IMR-90 (cell line): ENCODE results near the gene PCDHGB5. TPM values are rescaled to one million over a fixed set of nuclear protein-coding genes. Genes with fewer than 3 reads are reported as not detected.

Experiments
- ATAC-seq: fragments of 200-7000 bp; cut with Tn5 transposase; 2 replicates; pipeline ENCODE4 v1.9.1; 2020; ENCODE audit warnings: low read depth, mild to moderate bottlenecking, moderate library complexity
- BruUV-seq: library from RNA; stranded (reverse); fragments of 400-500 nt; replicated peaks from 2 replicates; lab custom pipeline; 2021; lab: Mats Ljungman, UMichigan
- CTCF ChIA-PET: fragments of 300-600 bp; formaldehyde crosslinking; extraction: SDS; loops from one replicate; lab custom pipeline; 2021; ENCODE audit warnings: antibody characterized with exemption; lab: Yijun Ruan, JAX
- POLR2A ChIA-PET: fragments of 300-600 bp; sonication (Branson Sonifier 250); formaldehyde crosslinking; loops from one replicate; lab custom pipeline; 2022; ENCODE audit warnings: antibody characterized with exemption; ENCODE audit not compliant: unreplicated experiment; lab: Charles Lee
- DNase-seq: peaks from one replicate; pipeline ENCODE4 v3.0.0; 2013
- H2AFZ ChIP-seq: replicated peaks from 2 replicates; pipeline ENCODE3; 2013; ENCODE audit warnings: low read length, mild to moderate bottlenecking; ENCODE audit not compliant: poor library complexity
- H2AK5ac ChIP-seq: 2 replicates; pipeline ENCODE4 v1.6.1; 2013; ENCODE audit warnings: low read depth, low read length, inconsistent platforms
- H2AK9ac ChIP-seq: replicated peaks from 2 replicates; pipeline ENCODE3; 2013; ENCODE audit warnings: mild to moderate bottlenecking, low read depth, low read length, moderate library complexity; ENCODE audit not compliant: poor library complexity
- H2BK120ac ChIP-seq: 2 replicates; pipeline ENCODE4 v1.6.1; 2013; ENCODE audit warnings: low read depth, low read length, inconsistent platforms
- H2BK15ac ChIP-seq: 3 replicates; pipeline ENCODE4 v1.6.1; 2013; ENCODE audit warnings: low read depth, low read length, inconsistent platforms
- H2BK20ac ChIP-seq: 2 replicates; pipeline ENCODE4 v1.6.1; 2013; ENCODE audit warnings: low read depth, mild to moderate bottlenecking, inconsistent platforms, low read length, moderate library complexity
- H2BK5ac ChIP-seq: 2 replicates; pipeline ENCODE4 v1.6.1; 2013; ENCODE audit warnings: mild to moderate bottlenecking, low read depth, low read length, inconsistent platforms; ENCODE audit not compliant: poor library complexity, severe bottlenecking
- H3K14ac ChIP-seq: replicated peaks from 2 replicates; pipeline ENCODE4 v1.6.1; 2013; ENCODE audit warnings: low read depth, low read length, inconsistent platforms
- H3K18ac ChIP-seq: 2 replicates; pipeline ENCODE4 v1.6.1; 2013; ENCODE audit warnings: low read depth, low read length, control low read depth
- H3K23ac ChIP-seq: 2 replicates; pipeline ENCODE4 v1.6.1; 2013; ENCODE audit warnings: low read depth, low read length, inconsistent platforms
- H3K27ac ChIP-seq: 2 replicates; pipeline ENCODE4 v1.5.1; 2013; ENCODE audit warnings: mild to moderate bottlenecking, control low read depth, low read length; ENCODE audit not compliant: insufficient read depth
- H3K27me3 ChIP-seq: 2 replicates; pipeline ENCODE4 v1.6.1; 2013; ENCODE audit warnings: low read length; ENCODE audit not compliant: control insufficient read depth, insufficient read depth
- H3K36me3 ChIP-seq: 2 replicates; pipeline ENCODE4 v1.6.1; 2013; ENCODE audit warnings: low read length, mixed read lengths; ENCODE audit not compliant: control insufficient read depth, insufficient read depth
- H3K4ac ChIP-seq: 2 replicates; pipeline ENCODE4 v1.6.1; 2013; ENCODE audit warnings: low read depth, low read length, inconsistent platforms
- H3K4me1 ChIP-seq: 2 replicates; pipeline ENCODE4 v1.6.1; 2013; ENCODE audit warnings: low read length, mixed read lengths; ENCODE audit not compliant: control insufficient read depth, insufficient read depth
- H3K4me2 ChIP-seq: 2 replicates; pipeline ENCODE4 v1.6.1; 2013; ENCODE audit warnings: low read depth, mild to moderate bottlenecking, control low read depth, low read length, moderate library complexity
- H3K4me3 ChIP-seq: 2 replicates; pipeline ENCODE4 v1.5.1; 2013; ENCODE audit warnings: low read depth, mild to moderate bottlenecking, control low read depth, low read length, moderate library complexity; ENCODE audit not compliant: insufficient read depth
- H3K56ac ChIP-seq: 2 replicates; pipeline ENCODE4 v1.6.1; 2013; ENCODE audit warnings: low read length, inconsistent platforms; ENCODE audit not compliant: insufficient read depth; ENCODE audit errors: extremely low read depth
- H3K79me1 ChIP-seq, 2 experiments: 2 replicates each; pipeline ENCODE4 v1.6.1; 2013; ENCODE audit warnings: low read length in 2 of 2, inconsistent platforms in 1 of 2, low read depth in 1 of 2
- H3K9ac ChIP-seq: 2 replicates; pipeline ENCODE4 v1.6.1; 2013; ENCODE audit warnings: low read depth, low read length, control low read depth
- H3K9me1 ChIP-seq: 2 replicates; pipeline ENCODE4 v1.6.1; 2013; ENCODE audit warnings: low read length, inconsistent platforms; ENCODE audit not compliant: insufficient read depth
- H3K9me3 ChIP-seq: 2 replicates; pipeline ENCODE4 v1.6.1; 2013; ENCODE audit warnings: low read length; ENCODE audit not compliant: control insufficient read depth, insufficient read depth
- H4K20me1 ChIP-seq: 2 replicates; pipeline ENCODE4 v1.6.1; 2013; ENCODE audit warnings: low read length, inconsistent platforms; ENCODE audit not compliant: insufficient read depth
- H4K5ac ChIP-seq: 2 replicates; pipeline ENCODE4 v1.6.1; 2013; ENCODE audit warnings: mild to moderate bottlenecking, low read depth, low read length, control low read depth
- H4K8ac ChIP-seq, 2 experiments: 2 replicates each; pipeline ENCODE4 v1.6.1; 2013; ENCODE audit warnings: low read depth in 2 of 2, low read length in 2 of 2, control low read depth in 1 of 2, inconsistent platforms in 1 of 2
- H4K91ac ChIP-seq: 2 replicates; pipeline ENCODE4 v1.6.1; 2013; ENCODE audit warnings: low read depth, low read length, inconsistent platforms; ENCODE audit not compliant: insufficient read depth
- BHLHE40 ChIP-seq: fragments of 150-350 bp; IDR thresholded peaks from 2 replicates; pipeline ENCODE4 v1.6.1; 2016; ENCODE audit warnings: mild to moderate bottlenecking, low read depth, low read length
- CEBPB ChIP-seq: IDR thresholded peaks from 2 replicates; pipeline ENCODE4 v1.6.1; 2012; ENCODE audit warnings: low read depth, low read length, improper control_type of control experiment
- CHD1 ChIP-seq: IDR thresholded peaks from 2 replicates; pipeline ENCODE4 v1.6.1; 2012; ENCODE audit warnings: low read depth, low read length, improper control_type of control experiment
- FOS ChIP-seq: fragments of 150-350 bp; IDR thresholded peaks from 2 replicates; pipeline ENCODE4 v1.6.1; 2016; ENCODE audit warnings: low read depth, low read length
- MAZ ChIP-seq: IDR thresholded peaks from 2 replicates; pipeline ENCODE4 v1.6.1; 2012; ENCODE audit warnings: low read depth, mild to moderate bottlenecking, low read length, improper control_type of control experiment, moderate library complexity, borderline replicate concordance
- MXI1 ChIP-seq: IDR thresholded peaks from 2 replicates; pipeline ENCODE4 v1.6.1; 2012; ENCODE audit warnings: low read depth, mild to moderate bottlenecking, low read length, moderate library complexity, borderline replicate concordance
- RAD21 ChIP-seq: IDR thresholded peaks from 2 replicates; pipeline ENCODE4 v1.6.1; 2012; ENCODE audit warnings: low read length, improper control_type of control experiment
- RCOR1 ChIP-seq: IDR thresholded peaks from 2 replicates; pipeline ENCODE4 v1.6.1; 2012; ENCODE audit warnings: mild to moderate bottlenecking, low read length, improper control_type of control experiment; ENCODE audit not compliant: insufficient replicate concordance
- WGBS, 2 experiments: methylation state at CpG; one replicate each; pipeline versions ENCODE4 v1.1.5 to v1.1.7; 2013; ENCODE audit warnings: missing lambda C conversion rate in 2 of 2; ENCODE audit not compliant: insufficient read length in 1 of 2; ENCODE audit errors: extremely low coverage in 2 of 2; 5-methylcytosine and 5-hydroxymethylcytosine counted together
- dilution Hi-C: fragments of 300-500 bp; cut with HindIII; formaldehyde crosslinking; loops from one replicate; pipeline ENCODE4 v1.14.3; 2018; ENCODE audit warnings: low sequenced_read_pairs; ENCODE audit not compliant: unreplicated experiment
- in situ Hi-C: fragments of 300-500 bp; cut with MboI; formaldehyde crosslinking; loops from 3 replicates; pipeline ENCODE4 v1.14.3; 2019; ENCODE audit warnings: low sequenced_read_pairs, inconsistent platforms, mixed read lengths
- intact Hi-C: fragments of 100-400 bp; cut with micrococcal nuclease; formaldehyde crosslinking; loops from 2 replicates; pipeline ENCODE4 v1.10.0; 2022
- polyA plus RNA-seq, 3 experiments: library from polyadenylated mRNA; depleted of rRNA; stranded (reverse); fragments of >200 nt; gene quantifications; 2 replicates each; pipeline ENCODE4 v1.2.3, GENCODE V29; 2012; ENCODE audit warnings: low replicate concordance in 1 of 3
- total RNA-seq: library from RNA; depleted of rRNA; stranded (reverse); fragments of >200 nt; gene quantifications from 2 replicates; pipeline ENCODE4 v1.2.3, GENCODE V29; 2012
- TF ChIP-seq, protein P1 (sequence below): fragments of 150-350 bp; IDR thresholded peaks from 2 replicates; pipeline ENCODE4 v1.6.1; 2017; ENCODE audit warnings: mild to moderate bottlenecking, antibody characterized with exemption, low read length, low read depth

Gene PCDHGB5
- total and polyA plus RNA-seq, 2 of the 4 experiments (the other 2 are of a cell fraction) = 17.2 to 20.0 TPM

DNA sequence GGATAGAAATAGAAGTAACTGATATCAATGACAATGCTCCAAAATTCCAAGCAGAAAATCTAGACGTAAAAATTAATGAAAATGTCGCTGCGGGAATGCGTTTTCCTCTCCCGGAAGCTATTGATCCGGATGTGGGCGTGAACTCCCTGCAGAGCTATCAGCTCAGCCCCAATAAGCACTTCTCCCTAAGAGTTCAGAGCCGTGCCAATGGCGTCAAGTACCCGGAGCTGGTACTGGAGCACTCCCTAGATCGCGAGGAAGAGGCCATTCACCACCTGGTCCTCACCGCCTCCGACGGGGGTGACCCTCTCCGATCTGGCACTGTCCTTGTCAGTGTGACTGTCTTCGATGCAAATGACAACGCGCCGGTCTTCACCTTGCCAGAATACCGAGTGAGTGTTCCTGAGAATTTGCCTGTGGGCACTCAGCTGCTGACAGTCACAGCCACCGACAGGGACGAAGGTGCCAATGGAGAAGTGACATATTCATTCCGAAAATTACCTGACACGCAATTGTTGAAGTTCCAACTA is 15.9 kb downstream of the PCDHGB5 start:
- H3K79me1 ChIP-seq = peaks cover 7 to 12% of the 10 kb centered on the region in 2 experiments
- WGBS, 2 experiments = 31% methylated on average over 12 of the region's 25 CpGs; no CpG with 5 or more reads in 1 of the 2 experiments
- no TSS peak for BruUV-seq
- H2AK9ac ChIP-seq = no peak overlapping the region
- H4K91ac ChIP-seq = no peak overlapping the region
- no peak overlapping the region for H3K56ac ChIP-seq
- POLR2A ChIA-PET = no interaction called here
- no peak overlapping the region for H3K23ac ChIP-seq
- no peak for DNase-seq
- no peak overlapping the region for H3K18ac ChIP-seq
- no peak overlapping the region for H2BK20ac ChIP-seq
- H2AK5ac ChIP-seq = no peak overlapping the region
- TF ChIP-seq CHD1 (no peak), MAZ (no peak), BHLHE40 (no peak), FOS (no peak), CEBPB (no peak), RCOR1 (no peak), MXI1 (no peak), RAD21 (no peak)
- TF ChIP-seq, protein P1, sequence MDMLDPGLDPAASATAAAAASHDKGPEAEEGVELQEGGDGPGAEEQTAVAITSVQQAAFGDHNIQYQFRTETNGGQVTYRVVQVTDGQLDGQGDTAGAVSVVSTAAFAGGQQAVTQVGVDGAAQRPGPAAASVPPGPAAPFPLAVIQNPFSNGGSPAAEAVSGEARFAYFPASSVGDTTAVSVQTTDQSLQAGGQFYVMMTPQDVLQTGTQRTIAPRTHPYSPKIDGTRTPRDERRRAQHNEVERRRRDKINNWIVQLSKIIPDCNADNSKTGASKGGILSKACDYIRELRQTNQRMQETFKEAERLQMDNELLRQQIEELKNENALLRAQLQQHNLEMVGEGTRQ = no peak
- peaks cover 50% of the 10 kb centered on the region for H3K9me3 ChIP-seq
- H3K9ac ChIP-seq = no peak overlapping the region
- CTCF ChIA-PET = interaction anchor here (0.5 to 2.8 kb wide), 16 partner anchors 10 to 1085 kb away, joined by 3 to 25 read pairs (median 4); partner anchors contain the start of genes PCDHB11 and TAF7
- no peaks in the 10 kb centered on the region for H3K27me3 ChIP-seq
- H2BK120ac ChIP-seq = no peak overlapping the region
- no peaks in the 10 kb centered on the region for H4K20me1 ChIP-seq
- H3K9me1 ChIP-seq = no peaks in the 10 kb centered on the region
- in situ Hi-C loops (no loop called here), intact Hi-C loops (loop anchor here (1.0 to 5.0 kb wide), 2 partner anchors 86 to 111 kb away; no protein-coding TSS in a partner anchor), dilution Hi-C loops (no loop called here)
- H2BK5ac ChIP-seq = no peak overlapping the region
- no peaks in the 10 kb centered on the region for H3K4me1 ChIP-seq
- no peak overlapping the region for H4K5ac ChIP-seq
- H2BK15ac ChIP-seq = no peak overlapping the region
- H2AFZ ChIP-seq = peak overlapping the region; percentile 58
- H3K4ac ChIP-seq = no peak overlapping the region
- peak overlapping the region; percentile 46; the same call in 1 of the 2 replicates for H3K4me2 ChIP-seq
- ATAC-seq = no peak
- H3K14ac ChIP-seq = no peak overlapping the region
- no peak overlapping the region for H3K27ac ChIP-seq
- H4K8ac ChIP-seq = no peak overlapping the region; a peak in 1 of 4 replicates
- H3K4me3 ChIP-seq = peak overlapping the region; percentile 19
- peaks cover 14% of the 10 kb centered on the region; the same call in 1 of the 2 replicates for H3K36me3 ChIP-seq
